GDM1 (cell line): ENCODE data around the gene TTLL13.

Experiments
- DNase-seq: peaks from one replicate; lab custom pipeline; 2025; lab: John Stamatoyannopoulos, UW

TTLL13 gene

GRCh38 chr15:90214553-90215196 lies 34.7 kb upstream of the TTLL13 start:
- DNase-seq, result no peak

- DNase-seq, result no peak
Measured at GRCh38 chr15:90217671-90218394, 31.5 kb upstream of the TTLL13 start.

GRCh38 chr15:90219421-90220141 lies 29.8 kb upstream of the TTLL13 start:
- peak; percentile 31 for DNase-seq

GRCh38 chr15:90221246-90221900 lies 28.0 kb upstream of the TTLL13 start:
- peak; percentile 34 for DNase-seq

GRCh38 chr15:90222547-90222946 lies 26.8 kb upstream of the TTLL13 start:
- DNase-seq, result no peak

GRCh38 chr15:90223441-90224165 lies 25.8 kb upstream of the TTLL13 start:
- no peak for DNase-seq

GRCh38 chr15:90225047-90225446 lies 24.3 kb upstream of the TTLL13 start:
- DNase-seq, result no peak

GRCh38 chr15:90225504-90226234 lies 23.7 kb upstream of the TTLL13 start:
- DNase-seq, result no peak

GRCh38 chr15:90227336-90227735 lies 22.0 kb upstream of the TTLL13 start:
- no peak for DNase-seq

- DNase-seq, result no peak
Measured at GRCh38 chr15:90227816-90228772, 21.3 kb upstream of the TTLL13 start.

- no peak for DNase-seq
Measured at GRCh38 chr15:90228960-90229359, 20.4 kb upstream of the TTLL13 start.

GRCh38 chr15:90230071-90230494 lies 19.3 kb upstream of the TTLL13 start:
- no peak for DNase-seq

GRCh38 chr15:90230610-90231009 lies 18.7 kb upstream of the TTLL13 start:
- no peak for DNase-seq

GRCh38 chr15:90231028-90232017 lies 18.0 kb upstream of the TTLL13 start:
- DNase-seq, result no peak

- no peak for DNase-seq
Measured at GRCh38 chr15:90232196-90232595, 17.2 kb upstream of the TTLL13 start.

GRCh38 chr15:90232941-90233386 lies 16.4 kb upstream of the TTLL13 start:
- no peak for DNase-seq

GRCh38 chr15:90233387-90234095 lies 15.8 kb upstream of the TTLL13 start, which contains the start of gene CIB1:
Gene CIB1 (minus strand): TSS chr15:90233941. CDS start chr15:90233885, 56 bp downstream.
- peak; percentile 15 for DNase-seq
